Fibroblast of skin of left quadriceps (primary cell): ENCODE data around the gene PLVAP.

Experiments used
- DNase-seq, 2 experiments: peaks; one replicate each; pipeline ENCODE4 v3.0.0-alpha.2; 2013; ENCODE audit warnings: low read depth in 2 of 2

Gene PLVAP

GRCh38 chr19:17376935-17377600, at the start of gene PLVAP:
TSS of gene PLVAP (minus strand) at chr19:17377342. CDS start at chr19:17377288, 54 bp downstream.
- DNase-seq = no peak

GRCh38 chr19:17424743-17425365, 47.7 kb upstream of the PLVAP start:
- no peak for DNase-seq

GRCh38 chr19:17423429-17424208, 46.5 kb upstream of the PLVAP start:
- no peak for DNase-seq

- no peak for DNase-seq
Measured at GRCh38 chr19:17421942-17422341, 44.8 kb upstream of the PLVAP start.

- no peak for DNase-seq
Measured at GRCh38 chr19:17420475-17420924, 43.4 kb upstream of the PLVAP start.

- peak; percentile 98 for DNase-seq
Measured at GRCh38 chr19:17419621-17420474, 42.7 kb upstream of the PLVAP start, which contains the start of gene MVB12A. TSS of gene MVB12A (plus strand) at chr19:17420047. CDS start at chr19:17420136, 89 bp downstream.

GRCh38 chr19:17419154-17419620, 42.0 kb upstream of the PLVAP start:
- DNase-seq = no peak

GRCh38 chr19:17418710-17419109, 41.6 kb upstream of the PLVAP start:
- DNase-seq = no peak

- DNase-seq = no peak
Measured at GRCh38 chr19:17415121-17415520, 38.0 kb upstream of the PLVAP start.

- DNase-seq = no peak
Measured at GRCh38 chr19:17414097-17414496, 37.0 kb upstream of the PLVAP start.

GRCh38 chr19:17411801-17412200, 34.7 kb upstream of the PLVAP start:
- no peak for DNase-seq

- DNase-seq = no peak
Measured at GRCh38 chr19:17409990-17410389, 32.8 kb upstream of the PLVAP start.

GRCh38 chr19:17406887-17407196, 29.7 kb upstream of the PLVAP start:
- DNase-seq = no peak

- DNase-seq = no peak
Measured at GRCh38 chr19:17406046-17406886, 29.1 kb upstream of the PLVAP start.

- DNase-seq = no peak
Measured at GRCh38 chr19:17405250-17406045, 28.3 kb upstream of the PLVAP start, which contains the start of gene BST2. TSS of gene BST2 (minus strand) at chr19:17405630. CDS start at chr19:17405575, 55 bp downstream.

GRCh38 chr19:17404621-17405249, 27.6 kb upstream of the PLVAP start:
- no peak for DNase-seq

- no peak for DNase-seq
Measured at GRCh38 chr19:17404015-17404414, 26.9 kb upstream of the PLVAP start.

- no peak for DNase-seq
Measured at GRCh38 chr19:17402982-17403855, 26.1 kb upstream of the PLVAP start.
